Sigmoid colon (tissue), 7 donors: ENCODE data around the gene JPT2. TPM values are rescaled to one million over a fixed set of nuclear protein-coding genes. Genes with fewer than 3 reads are reported as not detected.

Experiments used
- DNase-seq: peaks from one replicate; pipeline ENCODE4 v3.0.0-alpha.2; 2019
- H3K27ac ChIP-seq, 4 donors: fragments of 200-600 bp; sonication (generic); one replicate each; pipeline ENCODE4 v1.5.1; 2016 to 2019; ENCODE audit warnings: mild to moderate bottlenecking in 1 of 4
- H3K27me3 ChIP-seq, 3 donors: fragments of 200-600 bp; sonication (generic); one replicate each; pipeline ENCODE4 v1.5.1; 2019; ENCODE audit warnings: mild to moderate bottlenecking in 1 of 3
- H3K36me3 ChIP-seq, 4 donors: fragments of 200-600 bp; sonication (generic); one replicate each; pipeline ENCODE4 v1.5.1; 2016 to 2019
- H3K4me1 ChIP-seq, 4 donors: fragments of 200-600 bp; sonication (generic); one replicate each; pipeline ENCODE4 v1.5.1; 2017 to 2019
- H3K4me3 ChIP-seq, 4 donors: fragments of 200-600 bp; sonication (generic); one replicate each; pipeline ENCODE4 v1.5.1; 2017 to 2019; ENCODE audit warnings: mild to moderate bottlenecking in 2 of 4, moderate library complexity in 1 of 4
- H3K9me3 ChIP-seq, 4 donors: fragments of 200-600 bp in 3 of 4; sonication (generic) in 3 of 4; one replicate each; pipeline versions ENCODE4 v1.5.1 to v1.6.1; 2013 to 2019
- EP300 ChIP-seq, 4 donors: sonication (generic); formaldehyde crosslinking; IDR thresholded peaks; one replicate each; pipeline ENCODE4 v1.6.1; 2017; ENCODE audit warnings: antibody characterized with exemption in 4 of 4
- POLR2A ChIP-seq, 2 donors: fragments of 450-650 bp; IDR thresholded peaks; one replicate each; pipeline ENCODE4 v1.6.1; 2016; ENCODE audit warnings: antibody characterized with exemption in 2 of 2, mild to moderate bottlenecking in 2 of 2, moderate library complexity in 2 of 2
- POLR2AphosphoS5 ChIP-seq, 4 donors: sonication (generic); formaldehyde crosslinking; IDR thresholded peaks; one replicate each; pipeline ENCODE4 v1.6.1; 2017; ENCODE audit warnings: antibody characterized with exemption in 4 of 4
- WGBS, 2 donors: extraction: QIAGEN DNeasy Blood & Tissue Kit; methylation state at CpG; one replicate each; pipeline ENCODE4 v1.1.7; 2013; 5-methylcytosine and 5-hydroxymethylcytosine counted together
- intact Hi-C: fragments of 100-400 bp; cut with DNase I; formaldehyde crosslinking; loops from one replicate; pipeline ENCODE4 v1.15.1; 2023
- polyA plus RNA-seq, 3 donors: library from polyadenylated mRNA; stranded (reverse); fragments of 200-250 nt; gene quantifications; one replicate each; pipeline ENCODE4 v1.2.3, GENCODE V29; 2013
- total RNA-seq, 4 donors: library from RNA; depleted of rRNA; stranded (reverse); fragments of >200 nt; gene quantifications; one replicate each; pipeline ENCODE4 v1.1.0, GENCODE V29; 2016
- TF ChIP-seq, protein P1 (sequence below), 4 experiments: fragments of 450-650 bp in 3 of 4; fragments of 200-600 bp in 1 of 4; IDR thresholded peaks; one replicate each; pipeline ENCODE4 v1.5.1; 2016 to 2019; ENCODE audit warnings: antibody characterized with exemption in 4 of 4, mild to moderate bottlenecking in 3 of 4, moderate library complexity in 2 of 4
- donor health status: healthy with polysubstance abuse.
- donor health status: Bipolar disorder and iron deficiency.
- donor health status: healthy.

JPT2 gene
- total and polyA plus RNA-seq, 7 donors: 12.4 to 53.7 (median 18.1) TPM

DNA sequence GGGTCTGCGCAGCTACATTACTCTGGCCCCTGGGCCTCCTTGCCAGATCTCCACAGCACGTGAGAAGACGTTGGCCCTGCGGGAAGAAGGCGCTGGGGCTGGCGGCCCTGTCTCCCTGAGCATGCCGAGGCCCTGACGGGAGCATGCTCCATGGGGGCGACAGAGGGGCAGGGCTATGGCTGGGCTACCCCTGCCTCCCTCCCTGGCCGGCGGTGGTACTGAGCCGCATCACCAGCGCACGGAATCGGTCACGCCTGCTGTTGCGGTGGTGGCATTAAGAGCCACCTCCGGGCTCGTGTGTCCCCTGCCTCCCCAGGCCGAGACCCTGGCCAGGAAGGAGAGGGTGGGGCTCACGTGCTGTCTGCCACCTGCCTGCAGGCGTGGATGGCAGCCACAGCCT lies 56.0 kb downstream of the JPT2 start:
- DNase-seq: no peak
- no peak overlapping the region for H3K27ac ChIP-seq
- WGBS, 2 donors: 96% methylated on average over 22 of the region's 22 CpGs
- no peaks in the 10 kb centered on the region for H3K4me1 ChIP-seq
- peaks cover 27 to 47% (median 37%) of the 10 kb centered on the region in 4 donors for H3K36me3 ChIP-seq
- intact Hi-C loops: no loop called here
- H3K9me3 ChIP-seq: no peaks in the 10 kb centered on the region
- no peak overlapping the region for H3K4me3 ChIP-seq
- TF ChIP-seq POLR2A (IDR thresholded peaks at IDR 0.05) (no peak), EP300 (IDR thresholded peaks at IDR 0.05) (no peak), POLR2AphosphoS5 (IDR thresholded peaks at IDR 0.05) (no peak)
- TF ChIP-seq, protein P1, sequence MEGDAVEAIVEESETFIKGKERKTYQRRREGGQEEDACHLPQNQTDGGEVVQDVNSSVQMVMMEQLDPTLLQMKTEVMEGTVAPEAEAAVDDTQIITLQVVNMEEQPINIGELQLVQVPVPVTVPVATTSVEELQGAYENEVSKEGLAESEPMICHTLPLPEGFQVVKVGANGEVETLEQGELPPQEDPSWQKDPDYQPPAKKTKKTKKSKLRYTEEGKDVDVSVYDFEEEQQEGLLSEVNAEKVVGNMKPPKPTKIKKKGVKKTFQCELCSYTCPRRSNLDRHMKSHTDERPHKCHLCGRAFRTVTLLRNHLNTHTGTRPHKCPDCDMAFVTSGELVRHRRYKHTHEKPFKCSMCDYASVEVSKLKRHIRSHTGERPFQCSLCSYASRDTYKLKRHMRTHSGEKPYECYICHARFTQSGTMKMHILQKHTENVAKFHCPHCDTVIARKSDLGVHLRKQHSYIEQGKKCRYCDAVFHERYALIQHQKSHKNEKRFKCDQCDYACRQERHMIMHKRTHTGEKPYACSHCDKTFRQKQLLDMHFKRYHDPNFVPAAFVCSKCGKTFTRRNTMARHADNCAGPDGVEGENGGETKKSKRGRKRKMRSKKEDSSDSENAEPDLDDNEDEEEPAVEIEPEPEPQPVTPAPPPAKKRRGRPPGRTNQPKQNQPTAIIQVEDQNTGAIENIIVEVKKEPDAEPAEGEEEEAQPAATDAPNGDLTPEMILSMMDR (IDR thresholded peaks at IDR 0.05): no peak
- H3K27me3 ChIP-seq: no peaks in the 10 kb centered on the region

DNA sequence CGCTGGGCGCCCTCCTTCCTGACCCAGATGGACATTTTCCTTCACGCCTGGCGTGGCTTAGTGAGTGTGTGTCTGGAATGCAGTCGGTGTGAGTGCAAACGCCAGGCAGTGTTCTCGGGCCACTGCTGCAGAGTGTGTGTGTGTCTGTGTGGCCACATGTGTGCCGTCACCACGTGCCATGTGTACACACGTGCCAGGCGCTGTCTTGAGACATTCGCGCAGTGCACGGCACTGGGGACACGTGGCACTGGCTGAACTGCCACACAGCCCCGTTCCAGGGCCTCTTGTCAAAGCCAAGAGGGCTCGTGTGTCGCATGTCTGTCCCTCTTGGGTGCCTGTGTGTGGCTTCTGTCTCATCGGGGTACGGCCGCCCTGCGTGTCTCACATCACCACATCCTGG lies 56.7 kb downstream of the JPT2 start:
- Histone ChIP-seq H3K4me3 (no peak overlapping the region), H3K4me1 (no peaks in the 10 kb centered on the region), H3K27me3 (no peaks in the 10 kb centered on the region), H3K36me3 (peaks cover 21 to 40% (median 31%) of the 10 kb centered on the region in 4 donors), H3K9me3 (no peaks in the 10 kb centered on the region), H3K27ac (no peak overlapping the region)
- 98% methylated on average over 22 of the region's 22 CpGs for WGBS, 2 donors
- DNase-seq: no peak
- no peak for TF ChIP-seq POLR2AphosphoS5 (IDR thresholded peaks at IDR 0.05)
- TF ChIP-seq, protein P1 (IDR thresholded peaks at IDR 0.05): no peak
- no peak for TF ChIP-seq POLR2A (IDR thresholded peaks at IDR 0.05)
- TF ChIP-seq EP300 (IDR thresholded peaks at IDR 0.05): no peak
- intact Hi-C loops: no loop called here

DNA sequence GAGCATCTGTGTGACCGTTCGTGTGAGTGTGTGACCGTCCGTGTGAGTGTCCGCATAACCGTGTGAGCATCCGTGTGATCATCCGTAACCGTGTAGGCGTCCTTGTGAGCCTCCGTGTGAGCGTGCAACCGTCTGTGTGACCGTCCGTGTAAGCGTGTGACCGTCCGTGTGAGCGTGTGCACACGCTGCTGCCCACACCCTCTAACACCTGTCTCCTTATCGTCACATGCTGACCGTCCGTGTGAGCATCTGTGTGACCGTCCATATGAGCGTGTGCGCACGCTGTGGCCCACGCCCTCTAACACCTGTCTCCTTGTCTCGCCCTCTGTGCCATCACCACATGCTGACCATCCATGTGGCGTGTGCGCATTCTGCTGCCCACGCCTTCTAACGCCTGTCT lies 62.2 kb downstream of the JPT2 start:
- intact Hi-C loops: no loop called here
- H3K4me3 ChIP-seq: no peak overlapping the region
- H3K36me3 ChIP-seq: peaks cover 13 to 39% (median 15%) of the 10 kb centered on the region in 4 donors
- no peaks in the 10 kb centered on the region for H3K9me3 ChIP-seq
- 97 to 98% methylated on average over 33 of the region's 33 CpGs for WGBS, 2 donors
- no peak overlapping the region for H3K27ac ChIP-seq
- H3K27me3 ChIP-seq: no peaks in the 10 kb centered on the region
- no peak for DNase-seq
- no peak for TF ChIP-seq EP300 (IDR thresholded peaks at IDR 0.05)
- TF ChIP-seq POLR2A (IDR thresholded peaks at IDR 0.05): no peak
- TF ChIP-seq, protein P1 (IDR thresholded peaks at IDR 0.05): no peak
- TF ChIP-seq POLR2AphosphoS5 (IDR thresholded peaks at IDR 0.05): no peak
- H3K4me1 ChIP-seq: no peaks in the 10 kb centered on the region

DNA sequence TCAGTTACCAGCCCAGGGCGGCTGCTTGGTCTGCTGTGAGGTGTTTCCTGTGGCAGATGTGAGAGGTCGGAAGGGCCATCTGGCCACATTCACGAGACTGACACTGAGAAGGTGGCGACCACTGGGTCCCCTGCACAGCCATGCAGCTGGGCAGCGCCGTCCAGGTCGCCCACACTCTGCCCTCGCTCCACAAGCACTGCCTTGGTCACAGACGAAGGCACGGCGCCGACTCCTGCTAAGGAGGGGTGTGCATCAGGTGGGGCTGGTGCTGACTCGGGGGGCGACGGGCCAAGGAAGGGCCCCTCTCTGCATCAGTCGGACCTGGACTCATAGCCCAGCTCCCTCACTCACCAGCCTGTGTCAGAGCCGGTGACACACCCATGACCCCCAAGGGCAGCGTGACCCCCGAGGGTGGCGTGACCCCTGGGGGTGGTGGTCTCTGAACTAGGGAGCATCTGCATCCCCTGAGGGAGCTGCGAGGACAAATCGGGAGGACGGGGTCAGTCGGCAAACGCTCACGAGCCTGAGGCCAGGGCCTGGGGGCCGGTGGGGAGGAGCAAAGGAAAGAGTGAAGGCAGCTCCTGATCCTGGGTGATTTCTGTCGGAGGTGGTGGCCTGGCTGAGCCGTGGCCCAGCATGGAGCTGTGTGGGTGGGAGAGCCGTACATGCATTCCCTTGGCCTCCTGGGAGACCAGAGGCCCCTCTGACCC lies 62.9 kb downstream of the JPT2 start:
- H3K4me3 ChIP-seq: no peak overlapping the region
- 94 to 96% methylated on average over 30 of the region's 30 CpGs for WGBS, 2 donors
- intact Hi-C loops: no loop called here
- TF ChIP-seq POLR2A (IDR thresholded peaks at IDR 0.05): no peak
- no peak for TF ChIP-seq EP300 (IDR thresholded peaks at IDR 0.05)
- TF ChIP-seq, protein P1 (IDR thresholded peaks at IDR 0.05): no peak
- TF ChIP-seq POLR2AphosphoS5 (IDR thresholded peaks at IDR 0.05): no peak
- DNase-seq: no peak
- H3K9me3 ChIP-seq: no peaks in the 10 kb centered on the region
- peaks cover 14 to 46% (median 18%) of the 10 kb centered on the region in 4 donors for H3K36me3 ChIP-seq
- H3K27ac ChIP-seq: no peak overlapping the region
- no peaks in the 10 kb centered on the region for H3K4me1 ChIP-seq
- H3K27me3 ChIP-seq: no peaks in the 10 kb centered on the region
